Activated naive CD4-positive, alpha-beta T cell treated with anti-CD3 and anti-CD28 coated beads for 36 hours (primary cell): ENCODE data around the gene ADM2. TPM values are rescaled to one million over a fixed set of nuclear protein-coding genes. Genes with fewer than 3 reads are reported as not detected.

ENCODE experiments used
- CTCF ChIA-PET: fragments of 350-600 bp; sonication (Branson Sonifier 250); formaldehyde crosslinking; loops from one replicate; lab custom pipeline; 2021; ENCODE audit warnings: antibody characterized with exemption; lab: Charles Lee
- DNase-seq: peaks from one replicate; pipeline ENCODE4 v3.0.0-alpha.2; 2020
- H3K27ac Mint-ChIP-seq: one replicate; pipeline ENCODE4 v1.8.0; 2021; ENCODE audit warnings: mild to moderate bottlenecking, mixed read lengths
- H3K27me3 Mint-ChIP-seq: one replicate; pipeline ENCODE4 v1.8.0; 2021; ENCODE audit warnings: low read depth, mixed read lengths
- H3K36me3 Mint-ChIP-seq: one replicate; pipeline ENCODE4 v1.8.0; 2021; ENCODE audit warnings: low read depth, mixed read lengths
- H3K4me1 Mint-ChIP-seq: one replicate; pipeline ENCODE4 v1.8.0; 2021; ENCODE audit warnings: low read depth, mixed read lengths
- H3K4me3 Mint-ChIP-seq: one replicate; pipeline ENCODE4 v1.8.0; 2021; ENCODE audit warnings: mild to moderate bottlenecking, moderate library complexity, mixed read lengths
- H3K9me3 Mint-ChIP-seq: one replicate; pipeline ENCODE4 v1.8.0; 2021; ENCODE audit warnings: mixed read lengths
- intact Hi-C: fragments of 100-400 bp; cut with micrococcal nuclease; formaldehyde crosslinking; loops from one replicate; pipeline ENCODE4 v1.15.1; 2023
- total RNA-seq, 2 experiments: library from RNA; stranded (reverse); gene quantifications; one replicate each; pipeline ENCODE4 v1.2.3, GENCODE V29; 2021

ADM2 gene
- total RNA-seq, 2 experiments from 2014 or later: 7.5 to 8.3 TPM

- H3K27me3 Mint-ChIP-seq: no peaks in the 10 kb centered on the region
- peaks cover 42% of the 10 kb centered on the region for H3K4me1 Mint-ChIP-seq
- no peaks in the 10 kb centered on the region for H3K9me3 Mint-ChIP-seq
- no peak for DNase-seq
- peaks cover 39% of the 10 kb centered on the region for H3K36me3 Mint-ChIP-seq
- peak overlapping the region; percentile 93 for H3K27ac Mint-ChIP-seq
- peak overlapping the region; percentile 84 for H3K4me3 Mint-ChIP-seq
- CTCF ChIA-PET: interaction anchor here (0.6 to 2.9 kb wide), 10 partner anchors 11 to 286 kb away, joined by 3 to 13 read pairs (median 4); partner anchors contain the start of genes KLHDC7B and SYCE3
- intact Hi-C loops: loop anchor here (2.0 kb wide), 2 partner anchors 17 to 55 kb away; partner anchors contain the start of genes CHKB and KLHDC7B
Observed at GRCh38 chr22:50527921-50528681, 46.8 kb downstream of the ADM2 start.

GRCh38 chr22:50528682-50529415 is 47.5 kb downstream of the ADM2 start:
- peak overlapping the region; percentile 93 for H3K27ac Mint-ChIP-seq
- H3K36me3 Mint-ChIP-seq: peaks cover 34% of the 10 kb centered on the region

GRCh38 chr22:50529416-50529896 is 48.1 kb downstream of the ADM2 start:
- CTCF ChIA-PET: interaction anchor here (0.9 to 2.9 kb wide), 6 partner anchors 10 to 162 kb away, joined by 3 to 13 read pairs (median 4); partner anchors contain the start of gene SYCE3
- intact Hi-C loops: no loop called here
- peaks cover 33% of the 10 kb centered on the region for H3K36me3 Mint-ChIP-seq
- peak overlapping the region; percentile 93 for H3K27ac Mint-ChIP-seq
- H3K9me3 Mint-ChIP-seq: no peaks in the 10 kb centered on the region
- H3K4me1 Mint-ChIP-seq: peaks cover 50% of the 10 kb centered on the region
- H3K4me3 Mint-ChIP-seq: peak overlapping the region; percentile 84
- DNase-seq: no peak
- H3K27me3 Mint-ChIP-seq: no peaks in the 10 kb centered on the region

More at GRCh38 chr22:50528682-50529415, 47.5 kb downstream of the ADM2 start:
- intact Hi-C loops: no loop called here
- CTCF ChIA-PET: interaction anchor here (0.9 to 2.9 kb wide), 7 partner anchors 10 to 163 kb away, joined by 3 to 13 read pairs (median 4); partner anchors contain the start of genes KLHDC7B and SYCE3
- Mint-ChIP-seq H3K4me3 (peak overlapping the region; percentile 84), H3K4me1 (peaks cover 45% of the 10 kb centered on the region), H3K9me3 (no peaks in the 10 kb centered on the region), H3K27me3 (no peaks in the 10 kb centered on the region)
- no peak for DNase-seq

- CTCF ChIA-PET: interaction anchor here (1.5 to 2.0 kb wide), 2 partner anchors 91 to 162 kb away, joined by 3 to 5 read pairs; no protein-coding TSS in a partner anchor
- Mint-ChIP-seq H3K9me3 (no peaks in the 10 kb centered on the region), H3K4me3 (peak within 1 kb of the TSS; percentile 92), H3K36me3 (peaks cover 27% of the 10 kb centered on the region), H3K27me3 (no peaks in the 10 kb centered on the region), H3K4me1 (peaks cover 47% of the 10 kb centered on the region), H3K27ac (peak within 1 kb of the TSS; percentile 99)
- intact Hi-C loops: loop anchor here (1.0 kb wide), 1 partner anchor 90 kb away; no protein-coding TSS in a partner anchor
- peak; percentile 75 for DNase-seq
Observed at GRCh38 chr22:50529897-50530579, 48.7 kb downstream of the ADM2 start, which contains the start of gene TYMP. Gene TYMP, minus strand, starts transcription at chr22:50530012. Its CDS starts 303 bp downstream, at chr22:50529709.

- intact Hi-C loops: loop anchor here (1.0 kb wide), 1 partner anchor 90 kb away; no protein-coding TSS in a partner anchor
- DNase-seq: no peak
- Mint-ChIP-seq H3K27me3 (no peaks in the 10 kb centered on the region), H3K9me3 (no peaks in the 10 kb centered on the region), H3K4me3 (peak overlapping the region; percentile 92), H3K36me3 (peaks cover 27% of the 10 kb centered on the region), H3K4me1 (peaks cover 47% of the 10 kb centered on the region), H3K27ac (peak overlapping the region; percentile 99)
- CTCF ChIA-PET: no interaction called here
Observed at GRCh38 chr22:50530580-50530876, 49.2 kb downstream of the ADM2 start.

GRCh38 chr22:50530877-50531545 is 49.7 kb downstream of the ADM2 start:
- peak; percentile 88 for DNase-seq
- CTCF ChIA-PET: interaction anchor here (1.2 to 1.7 kb wide), 2 partner anchors 17 to 90 kb away, joined by 3 to 7 read pairs; no protein-coding TSS in a partner anchor
- intact Hi-C loops: loop anchor here (1.0 kb wide), 3 partner anchors 8 to 89 kb away; partner anchors contain the start of gene SYCE3
- Mint-ChIP-seq H3K4me3 (peak overlapping the region; percentile 92), H3K9me3 (no peaks in the 10 kb centered on the region), H3K27ac (peak overlapping the region; percentile 99), H3K36me3 (peaks cover 27% of the 10 kb centered on the region), H3K27me3 (no peaks in the 10 kb centered on the region), H3K4me1 (peaks cover 47% of the 10 kb centered on the region)

- H3K27ac Mint-ChIP-seq: peak overlapping the region; percentile 99
- peak overlapping the region; percentile 92 for H3K4me3 Mint-ChIP-seq
- peaks cover 27% of the 10 kb centered on the region for H3K36me3 Mint-ChIP-seq
- intact Hi-C loops: loop anchor here (1.0 kb wide), 2 partner anchors 8 to 31 kb away; partner anchors contain the start of gene SYCE3
- H3K9me3 Mint-ChIP-seq: no peaks in the 10 kb centered on the region
- CTCF ChIA-PET: interaction anchor here (1.2 to 1.7 kb wide), 2 partner anchors 17 to 90 kb away, joined by 3 to 7 read pairs; no protein-coding TSS in a partner anchor
- no peaks in the 10 kb centered on the region for H3K27me3 Mint-ChIP-seq
- peaks cover 50% of the 10 kb centered on the region for H3K4me1 Mint-ChIP-seq
- peak; percentile 77 for DNase-seq
Observed at GRCh38 chr22:50531546-50531961, 50.2 kb downstream of the ADM2 start.

- CTCF ChIA-PET: interaction anchor here (1.2 to 1.7 kb wide), 2 partner anchors 16 to 89 kb away, joined by 3 to 7 read pairs; no protein-coding TSS in a partner anchor
- H3K27ac Mint-ChIP-seq: peak overlapping the region; percentile 99
- H3K27me3 Mint-ChIP-seq: no peaks in the 10 kb centered on the region
- H3K9me3 Mint-ChIP-seq: no peaks in the 10 kb centered on the region
- intact Hi-C loops: loop anchor here (1.0 kb wide), 2 partner anchors 7 to 30 kb away; partner anchors contain the start of gene SYCE3
- peak; percentile 40 for DNase-seq
- peaks cover 23% of the 10 kb centered on the region for H3K36me3 Mint-ChIP-seq
- peak overlapping the region; percentile 92 for H3K4me3 Mint-ChIP-seq
- H3K4me1 Mint-ChIP-seq: peaks cover 50% of the 10 kb centered on the region
Observed at GRCh38 chr22:50531962-50532674, 50.8 kb downstream of the ADM2 start.

- Mint-ChIP-seq H3K36me3 (peaks cover 15% of the 10 kb centered on the region), H3K27me3 (no peaks in the 10 kb centered on the region)
Observed at GRCh38 chr22:50532824-50533796, 51.8 kb downstream of the ADM2 start.

More at GRCh38 chr22:50532824-50533796, 51.8 kb downstream of the ADM2 start:
- Mint-ChIP-seq H3K27ac (peak overlapping the region; percentile 99), H3K9me3 (no peaks in the 10 kb centered on the region), H3K4me3 (peak overlapping the region; percentile 92), H3K4me1 (peaks cover 50% of the 10 kb centered on the region)
- intact Hi-C loops: no loop called here
- CTCF ChIA-PET: interaction anchor here (0.9 to 1.2 kb wide), 2 partner anchors 14 to 18 kb away, joined by 3 to 4 read pairs; no protein-coding TSS in a partner anchor
- no peak for DNase-seq
